GM12878 (cell line): ENCODE data around the gene FOXL1. TPM values are rescaled to one million over a fixed set of nuclear protein-coding genes. Genes with fewer than 3 reads are reported as not detected.

Experiments used
- ATAC-seq: fragments of 200-7000 bp; cut with Tn5 transposase; 3 replicates; pipeline ENCODE4 v1.9.1; 2020; ENCODE audit warnings: mild to moderate bottlenecking, moderate library complexity
- BruUV-seq: library from RNA; stranded (reverse); fragments of 400-500 nt; replicated peaks from 2 replicates; lab custom pipeline; 2021; lab: Mats Ljungman, UMichigan
- CTCF ChIA-PET: fragments of 300-600 bp; sonication (Branson Sonifier 250); formaldehyde crosslinking; extraction: SDS; loops from one replicate; lab custom pipeline; 2021; ENCODE audit warnings: inconsistent platforms; lab: Yijun Ruan, JAX
- POLR2A ChIA-PET: fragments of 350-600 bp; formaldehyde crosslinking; extraction: SDS; loops from one replicate; lab custom pipeline; 2021; ENCODE audit warnings: inconsistent platforms; lab: Charles Lee
- RAD21 ChIA-PET: fragments of 300-600 bp; sonication (Branson Sonifier 250); formaldehyde crosslinking; loops from one replicate; lab custom pipeline; 2023; ENCODE audit warnings: antibody characterized with exemption; ENCODE audit not compliant: unreplicated experiment; lab: Charles Lee
- SMC1A ChIA-PET: fragments of 300-600 bp; sonication (Branson Sonifier 250); formaldehyde crosslinking; loops from one replicate; lab custom pipeline; 2023; ENCODE audit not compliant: unreplicated experiment, uncharacterized antibody; lab: Charles Lee
- DNase-seq: peaks from one replicate; pipeline ENCODE4 v3.0.0-alpha.2; 2011; ENCODE audit warnings: low read depth, low spot score
- FAIRE-seq: peaks from 3 replicates; lab custom pipeline; 2011; peaks lifted over from hg19 to GRCh38; lab: Jason Lieb, UNC
- H2AFZ ChIP-seq: 2 replicates; pipeline ENCODE4 v1.6.0; 2011; ENCODE audit warnings: low read depth, low read length, control low read depth; ENCODE audit not compliant: control insufficient read depth
- H3K27ac ChIP-seq: 2 replicates; pipeline ENCODE4 v1.5.1; 2011; ENCODE audit warnings: control low read depth; ENCODE audit not compliant: control insufficient read depth, insufficient read depth
- H3K27me3 ChIP-seq, 2 experiments: replicated peaks in 1 of 2; 2 replicates each; pipeline versions ENCODE4 v1.6.0 to v1.6.1; 2011; ENCODE audit warnings: low read length in 1 of 2; ENCODE audit not compliant: control insufficient read depth in 2 of 2, insufficient read depth in 2 of 2
- H3K36me3 ChIP-seq, 2 experiments: 2 replicates each; pipeline ENCODE4 v1.5.1; 2011; ENCODE audit warnings: low read length in 1 of 2; ENCODE audit not compliant: control insufficient read depth in 2 of 2, insufficient read depth in 2 of 2
- H3K4me1 ChIP-seq: 2 replicates; pipeline ENCODE4 v1.6.1; 2011; ENCODE audit warnings: mild to moderate bottlenecking, low read length, moderate library complexity, mixed read lengths; ENCODE audit not compliant: control insufficient read depth, insufficient read depth
- H3K4me2 ChIP-seq: 2 replicates; pipeline ENCODE4 v1.6.0; 2011; ENCODE audit warnings: control low read depth; ENCODE audit not compliant: control insufficient read depth, insufficient read depth
- H3K4me3 ChIP-seq: fragments of 200-600 bp; sonication (generic); 2 replicates; pipeline ENCODE4 v1.5.1; 2016
- H3K79me2 ChIP-seq: 2 replicates; pipeline ENCODE4 v1.6.0; 2011; ENCODE audit warnings: low read length; ENCODE audit not compliant: control insufficient read depth, insufficient read depth
- H3K9ac ChIP-seq: 2 replicates; pipeline ENCODE4 v1.8.0; 2011; ENCODE audit warnings: low read length, control low read depth, mixed read lengths; ENCODE audit not compliant: control insufficient read depth, insufficient read depth
- H3K9me3 ChIP-seq: replicated peaks from 3 replicates; pipeline ENCODE4 v1.5.1; 2011; ENCODE audit warnings: mild to moderate bottlenecking, low read length; ENCODE audit not compliant: control insufficient read depth, insufficient read depth
- H4K20me1 ChIP-seq: 2 replicates; pipeline ENCODE4 v1.6.0; 2011; ENCODE audit not compliant: control insufficient read depth, insufficient read depth
- BCL11A ChIP-seq: IDR thresholded peaks from 2 replicates; pipeline ENCODE4 v1.6.1; 2011; ENCODE audit warnings: low read depth, low read length
- IRF4 ChIP-seq: IDR thresholded peaks from 2 replicates; pipeline ENCODE4 v1.6.1; 2011; ENCODE audit warnings: low read depth, low read length
- MAX ChIP-seq: IDR thresholded peaks from 2 replicates; pipeline ENCODE4 v1.6.1; 2012; ENCODE audit warnings: low read depth, low read length, improper control_type of control experiment
- NFXL1 ChIP-seq: fragments of 450-650 bp; IDR thresholded peaks from 2 replicates; pipeline ENCODE4 v1.6.1; 2017; ENCODE audit warnings: antibody characterized with exemption, mild to moderate bottlenecking, borderline replicate concordance
- NR2C2 ChIP-seq: IDR thresholded peaks from 2 replicates; pipeline ENCODE4 v1.6.1; 2011; ENCODE audit warnings: borderline replicate concordance, low read depth; ENCODE audit not compliant: control insufficient read depth, insufficient read length
- NR2F1 ChIP-seq: fragments of 450-650 bp; conservative IDR thresholded peaks from 2 replicates; pipeline ENCODE4 v1.6.1; 2017; ENCODE audit warnings: mild to moderate bottlenecking
- SIN3A ChIP-seq: IDR thresholded peaks from 2 replicates; pipeline ENCODE4 v1.6.1; 2012; ENCODE audit warnings: low read depth, low read length, improper control_type of control experiment
- SPI1 ChIP-seq: IDR thresholded peaks from 2 replicates; pipeline ENCODE4 v1.6.1; 2011; ENCODE audit warnings: low read depth, mild to moderate bottlenecking, low read length, moderate library complexity, borderline replicate concordance; ENCODE audit not compliant: insufficient read depth
- USF1 ChIP-seq: IDR thresholded peaks from 2 replicates; pipeline ENCODE4 v1.6.1; 2011; ENCODE audit warnings: borderline replicate concordance, low read depth, mild to moderate bottlenecking, moderate library complexity, mixed read lengths, low read length; ENCODE audit not compliant: insufficient read depth; ENCODE audit errors: extremely low read length
- ZNF592 ChIP-seq: fragments of 450-650 bp; IDR thresholded peaks from 2 replicates; pipeline ENCODE4 v1.6.1; 2017; ENCODE audit warnings: mild to moderate bottlenecking, moderate library complexity
- WGBS: methylation state at CpG from one replicate; pipeline ENCODE4 v1.1.6; 2016; ENCODE audit warnings: low lambda C conversion rate; ENCODE audit not compliant: insufficient replicate concordance, insufficient coverage; ENCODE audit errors: missing lambda C conversion rate; 5-methylcytosine and 5-hydroxymethylcytosine counted together
- in situ Hi-C: fragments of 300-500 bp; cut with MboI; formaldehyde crosslinking; loops from 9 replicates; pipeline ENCODE4 v1.14.3; 2018; ENCODE audit warnings: mixed read lengths
- intact Hi-C: fragments of 100-400 bp; cut with micrococcal nuclease; formaldehyde crosslinking; loops from one replicate; pipeline ENCODE4 v1.14.2; 2022; ENCODE audit not compliant: unreplicated experiment
- polyA plus RNA-seq, 11 experiments: library from polyadenylated mRNA; depleted of rRNA in 4 of 11; unstranded in 6 of 11; stranded (reverse) in 5 of 11; fragments of >200 nt; fragmentation: Nextera tagmentation in 4 of 11; fragmentation: Illumina TruSeq in 1 of 11; extraction: Ambion mirVana in 4 of 11; extraction: Trizol in 1 of 11; gene quantifications; 1 replicate in 1 of 11; 2 replicates in 10 of 11; pipeline versions ENCODE4 v1.2.1 to v1.2.3, GENCODE V29; 2011 to 2016; ENCODE audit warnings: inconsistent platforms in 2 of 11, missing spikeins in 2 of 11, low read depth in 1 of 11
- total RNA-seq, 4 experiments: library from RNA; depleted of rRNA in 3 of 4; stranded (reverse); fragments of >200 nt in 3 of 4; fragmentation: Illumina TruSeq in 1 of 4; extraction: Trizol in 1 of 4; gene quantifications; 2 replicates each; pipeline versions ENCODE4 v1.2.1 to v1.2.3, GENCODE V29; 2013 to 2021

FOXL1 gene
- total and polyA plus RNA-seq, 10 of the 15 experiments (the other 5 are each of a cell fraction or from before 2014, with no cell fraction given), result 0.05 TPM; not detected in 9

- intact Hi-C loops, result no loop called here
- peaks cover 2 to 9% of the 10 kb centered on the region in 2 experiments; a peak in 2 of 4 replicates for H3K27me3 ChIP-seq
- H3K4me1 ChIP-seq, result no peaks in the 10 kb centered on the region
- no peak for ATAC-seq
- no TSS peak for BruUV-seq
- H3K4me2 ChIP-seq, result no peak overlapping the region
- DNase-seq, result no peak
- in situ Hi-C loops, result no loop called here
- no peaks in the 10 kb centered on the region for H3K36me3 ChIP-seq
- WGBS, result 16% methylated on average over 13 of the region's 13 CpGs
- ChIA-PET RAD21 (no interaction called here), POLR2A (no interaction called here), CTCF (interaction anchor here (1.6 to 1.8 kb wide), 2 partner anchors 9 to 300 kb away, joined by 4 to 5 read pairs; no protein-coding TSS in a partner anchor), SMC1A (no interaction called here)
- H3K9ac ChIP-seq, result no peak overlapping the region
- TF ChIP-seq MAX (no peak), SPI1 (0 out of 2 replicates have a peak, but pooled peaks have one; percentile 12)
- H2AFZ ChIP-seq, result no peak overlapping the region
- no peak overlapping the region for H3K4me3 ChIP-seq
- no peak for FAIRE-seq
- no peaks in the 10 kb centered on the region for H4K20me1 ChIP-seq
- H3K79me2 ChIP-seq, result no peaks in the 10 kb centered on the region
- no peak overlapping the region for H3K27ac ChIP-seq
- no peaks in the 10 kb centered on the region for H3K9me3 ChIP-seq
Observed at GRCh38 chr16:86573646-86574508, 4.5 kb upstream of the FOXL1 start.

GRCh38 chr16:86574646-86575045 is 3.7 kb upstream of the FOXL1 start:
- intact Hi-C loops (no loop called here), in situ Hi-C loops (no loop called here)
- 0% methylated on average over 4 of the region's 4 CpGs for WGBS
- Histone ChIP-seq H2AFZ (no peak overlapping the region), H3K9me3 (no peaks in the 10 kb centered on the region), H3K36me3 (no peaks in the 10 kb centered on the region), H3K79me2 (no peaks in the 10 kb centered on the region), H4K20me1 (no peaks in the 10 kb centered on the region), H3K4me3 (no peak overlapping the region), H3K27me3 (peaks cover 2 to 9% of the 10 kb centered on the region in 2 experiments; a peak in 2 of 4 replicates), H3K4me1 (no peaks in the 10 kb centered on the region), H3K27ac (no peak overlapping the region), H3K4me2 (no peak overlapping the region), H3K9ac (no peak overlapping the region)
- no TSS peak for BruUV-seq
- RAD21 ChIA-PET, result no interaction called here
- POLR2A ChIA-PET, result no interaction called here
- ATAC-seq, result no peak
- DNase-seq, result no peak
- no peak for FAIRE-seq
- CTCF ChIA-PET, result interaction anchor here (1.6 to 1.8 kb wide), 2 partner anchors 10 to 299 kb away, joined by 4 to 5 read pairs; no protein-coding TSS in a partner anchor
- SMC1A ChIA-PET, result no interaction called here
- TF ChIP-seq NR2F1 (no peak), SIN3A (no peak), NFXL1 (no peak), ZNF592 (no peak), USF1 (no peak), IRF4 (no peak), NR2C2 (no peak), BCL11A (no peak)
